GM12873 (cell line): ENCODE measurements around the gene CIAO2A.

Source experiments
- CTCF ChIP-seq: IDR thresholded peaks from 2 replicates; pipeline ENCODE4 v1.5.1; 2012; ENCODE audit warnings: low read depth, mild to moderate bottlenecking, moderate library complexity, low read length, control low read depth; ENCODE audit not compliant: insufficient read depth; ENCODE audit errors: missing control alignments

The CIAO2A gene

GRCh38 chr15:64122936-64123351, 29.3 kb upstream of the CIAO2A start:
- TF ChIP-seq CTCF = no peak

- no peak for TF ChIP-seq CTCF
These were observed 28.8 kb upstream of the CIAO2A start for GRCh38 chr15:64122444-64122843.

GRCh38 chr15:64121614-64122013, 28.0 kb upstream of the CIAO2A start:
- TF ChIP-seq CTCF = no peak

- TF ChIP-seq CTCF = no peak
These were observed 24.3 kb upstream of the CIAO2A start for GRCh38 chr15:64117759-64118487.

GRCh38 chr15:64112904-64113303, 19.3 kb upstream of the CIAO2A start:
- TF ChIP-seq CTCF = no peak

- TF ChIP-seq CTCF = no peak
These were observed 18.6 kb upstream of the CIAO2A start for GRCh38 chr15:64112073-64112772.

GRCh38 chr15:64111679-64112050, 18.0 kb upstream of the CIAO2A start:
- TF ChIP-seq CTCF = no peak
